CMK (cell line): ENCODE data around the gene PKNOX2.

Source experiments
- DNase-seq: peaks from one replicate; pipeline ENCODE4 v3.0.0-alpha.2; 2010; ENCODE audit warnings: low read depth

The PKNOX2 gene

DNA sequence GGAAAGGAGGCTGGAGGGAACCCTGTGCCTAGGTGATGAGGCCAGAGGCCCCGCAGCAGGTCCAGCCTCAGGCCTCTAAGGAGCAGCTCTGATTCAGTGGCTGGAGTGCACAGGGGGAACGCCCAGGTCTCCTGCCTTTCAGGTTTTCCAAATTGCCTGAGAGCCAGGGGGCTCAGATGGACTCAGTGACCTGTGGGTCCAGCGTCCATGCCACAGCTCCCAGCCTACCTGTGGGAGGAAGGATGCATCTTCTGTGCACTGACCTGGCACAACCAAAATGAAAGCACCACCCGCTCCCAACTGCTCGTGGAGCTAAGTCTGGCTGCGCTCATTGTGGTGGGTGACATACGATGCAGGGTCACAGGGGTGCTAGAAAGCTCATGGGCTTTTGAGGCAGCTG, 248.7 kb downstream of the PKNOX2 start:
- DNase-seq: no peak

DNA sequence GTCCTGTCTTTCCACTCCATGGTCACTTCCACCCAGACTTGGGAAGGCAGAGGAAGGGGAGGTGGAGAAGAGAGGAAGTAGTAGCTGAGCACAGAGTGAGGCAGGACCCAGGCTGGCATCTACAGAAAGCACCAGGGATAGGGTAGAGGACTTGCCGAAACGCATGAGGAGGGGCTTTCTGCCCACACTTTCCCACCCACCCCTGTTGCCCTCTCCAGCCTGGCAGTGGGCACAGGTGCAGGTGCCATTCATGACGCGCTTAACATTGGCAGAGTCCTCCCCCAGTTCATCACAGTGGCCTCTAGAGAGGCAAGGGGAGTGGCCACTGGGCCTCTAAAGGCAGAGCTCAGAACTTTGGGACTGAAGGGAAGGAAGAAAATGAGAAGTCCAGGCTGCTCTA, 249.6 kb downstream of the PKNOX2 start:
- DNase-seq: no peak

DNA sequence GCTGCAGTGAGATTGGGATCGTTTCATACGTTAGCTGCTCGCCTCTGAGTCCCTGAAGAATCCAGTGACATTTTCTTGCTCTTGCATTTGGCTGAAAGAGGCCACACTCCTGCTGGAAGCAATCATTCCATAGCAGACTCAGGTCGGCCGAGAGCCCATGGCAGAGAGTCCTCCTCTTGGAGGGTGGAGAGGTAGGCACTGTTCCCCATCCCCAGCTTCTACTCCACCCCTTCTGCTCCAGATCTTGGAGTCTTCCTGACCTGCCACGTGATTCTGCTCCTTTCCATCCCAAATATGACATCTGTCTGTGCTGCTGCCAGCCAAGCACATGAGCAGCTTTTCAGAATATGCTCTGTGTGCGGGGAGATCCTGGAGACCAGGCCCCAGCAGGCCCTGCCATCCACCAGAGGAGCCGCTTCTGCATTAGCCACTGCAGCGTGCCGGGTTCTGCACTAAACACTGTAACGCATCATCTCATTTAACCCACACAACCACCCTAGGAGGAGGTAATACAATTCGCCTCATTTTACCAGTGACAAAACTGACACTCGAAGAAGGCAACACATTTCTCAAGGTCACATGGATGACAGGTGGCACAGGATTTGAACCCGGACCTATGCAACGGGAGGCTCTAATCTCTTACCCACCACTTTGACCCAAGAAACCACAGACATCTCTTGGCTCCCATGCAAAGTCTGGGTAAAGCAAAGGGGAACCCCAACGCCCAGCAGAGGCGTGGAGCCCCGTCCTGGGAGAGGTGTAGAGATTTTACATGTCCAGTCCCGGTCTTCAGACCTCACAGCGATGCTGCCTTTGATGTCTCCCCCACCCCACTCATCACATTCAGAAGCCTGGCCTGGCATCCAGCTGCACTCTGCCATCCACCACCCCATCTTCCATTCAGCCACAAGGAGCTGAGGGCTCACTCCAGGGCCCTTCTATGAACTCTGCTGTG, 252.7 kb downstream of the PKNOX2 start:
- no peak for DNase-seq

DNA sequence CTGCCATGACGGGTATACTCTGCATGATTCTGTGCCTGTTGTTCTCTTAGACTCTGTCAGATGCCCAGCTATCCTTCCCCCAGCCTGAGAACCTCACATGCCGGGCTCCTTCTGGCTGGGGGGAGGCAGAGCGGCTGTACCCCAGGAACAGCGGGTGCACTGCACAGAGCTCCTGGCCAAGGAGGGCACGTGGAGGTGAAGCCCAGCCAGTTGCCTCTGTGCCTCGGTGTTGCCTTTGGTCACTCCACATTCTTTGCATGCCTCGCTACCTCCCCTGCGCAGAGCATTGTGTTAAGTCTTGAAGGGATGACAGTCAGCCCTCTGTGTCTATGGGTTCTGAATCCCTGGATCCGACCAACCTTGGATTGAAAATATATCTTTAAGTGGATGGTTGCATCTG, 253.8 kb downstream of the PKNOX2 start:
- no peak for DNase-seq

DNA sequence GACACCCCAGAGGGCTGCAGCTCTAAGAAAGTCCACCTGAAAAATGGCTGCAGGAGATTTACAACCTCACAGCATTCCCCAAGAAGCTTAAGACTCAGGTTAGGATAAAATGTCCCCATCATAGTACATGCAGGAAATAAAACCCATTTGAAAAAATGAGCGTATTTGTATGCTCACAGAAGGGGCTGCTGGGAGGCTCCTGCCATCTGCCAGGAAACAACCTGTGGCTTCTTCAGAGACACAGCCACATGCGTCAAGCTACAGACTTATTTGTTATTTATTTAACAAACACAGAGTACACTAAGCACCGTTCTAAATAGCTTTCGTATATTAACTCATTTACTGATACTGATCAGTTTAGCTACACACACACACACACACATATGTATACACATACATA, 258.1 kb downstream of the PKNOX2 start:
- no peak for DNase-seq

DNA sequence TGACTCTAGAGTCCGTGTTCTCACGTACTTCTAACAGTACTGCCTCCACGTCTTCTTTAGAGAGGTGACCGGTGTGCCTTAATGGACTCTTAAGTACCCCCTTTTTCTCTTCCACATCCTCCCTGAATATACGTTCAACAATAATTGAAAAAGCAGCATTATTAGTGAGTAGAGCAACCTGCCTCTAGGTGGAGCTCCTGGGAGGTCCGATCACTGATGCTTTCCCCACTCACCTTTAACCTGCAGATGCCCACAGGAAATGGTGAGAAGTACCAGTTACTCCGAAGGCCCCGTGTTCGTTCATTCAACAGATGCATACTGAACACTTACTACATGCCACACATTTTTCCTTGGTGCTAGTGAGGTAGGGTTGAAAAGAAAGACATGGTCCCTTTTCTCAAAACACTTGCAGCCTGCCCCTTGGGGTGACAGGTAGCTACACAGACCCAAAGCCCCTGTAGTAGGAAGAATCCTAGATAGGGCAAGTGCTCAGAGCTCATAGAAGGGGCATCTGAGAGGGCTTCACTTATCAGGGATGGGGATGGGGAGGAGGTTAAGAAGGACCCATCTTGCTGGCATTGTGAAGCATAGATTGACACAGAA, 258.8 kb downstream of the PKNOX2 start:
- no peak for DNase-seq

DNA sequence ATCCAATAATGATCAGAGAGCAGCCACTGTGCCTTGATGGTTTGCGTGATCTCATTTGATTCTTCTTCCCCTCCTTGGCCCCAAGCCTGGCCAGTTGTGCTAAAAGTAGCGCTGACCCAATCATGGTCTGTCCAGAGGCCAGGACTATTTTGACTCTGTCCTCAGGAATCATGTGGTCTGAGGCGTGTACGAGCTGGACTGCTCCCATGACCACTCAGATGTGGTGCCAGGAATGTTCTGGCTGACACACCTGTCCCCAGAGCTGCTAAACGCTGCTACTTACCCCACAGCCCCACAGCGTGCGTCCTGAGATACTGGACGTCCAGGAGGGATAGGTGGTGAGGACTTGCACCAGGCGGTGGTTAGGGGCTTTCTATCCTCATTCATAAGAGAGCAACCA, 261.1 kb downstream of the PKNOX2 start:
- DNase-seq: no peak

DNA sequence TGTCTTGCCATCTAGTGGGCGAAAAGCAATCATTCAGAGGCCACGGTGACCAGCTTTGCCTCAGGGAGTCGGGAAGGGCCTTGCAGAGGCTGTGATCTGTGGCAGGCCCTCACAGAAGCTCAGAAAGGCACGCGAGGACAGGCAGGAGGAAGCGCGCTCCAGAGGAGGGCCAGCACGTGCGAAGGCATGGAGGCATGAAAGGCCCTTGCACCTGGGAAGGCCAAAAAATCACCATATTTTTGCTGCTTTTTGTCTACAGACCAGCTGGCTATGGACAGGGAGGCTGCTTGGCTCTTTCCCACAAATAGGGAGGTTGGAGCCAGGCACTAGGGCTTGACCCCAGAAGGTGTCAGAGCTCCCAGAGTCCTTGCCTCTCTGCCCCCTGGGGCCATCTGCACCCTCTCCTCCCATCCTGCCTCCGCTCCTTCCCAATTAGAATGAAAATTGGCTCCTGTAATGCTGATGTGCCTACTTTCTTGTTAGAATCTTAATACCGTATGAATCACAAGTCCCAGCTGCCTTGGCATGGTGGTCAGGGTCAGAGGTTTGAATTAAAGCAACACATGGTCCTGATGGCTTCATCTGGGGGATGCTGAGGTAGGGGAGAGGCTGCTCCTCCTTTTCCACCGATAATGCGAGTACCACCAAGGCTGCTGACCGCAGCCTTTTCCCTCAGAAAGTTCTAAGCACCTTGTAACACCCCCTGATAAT, 262.4 kb downstream of the PKNOX2 start:
- DNase-seq: no peak

DNA sequence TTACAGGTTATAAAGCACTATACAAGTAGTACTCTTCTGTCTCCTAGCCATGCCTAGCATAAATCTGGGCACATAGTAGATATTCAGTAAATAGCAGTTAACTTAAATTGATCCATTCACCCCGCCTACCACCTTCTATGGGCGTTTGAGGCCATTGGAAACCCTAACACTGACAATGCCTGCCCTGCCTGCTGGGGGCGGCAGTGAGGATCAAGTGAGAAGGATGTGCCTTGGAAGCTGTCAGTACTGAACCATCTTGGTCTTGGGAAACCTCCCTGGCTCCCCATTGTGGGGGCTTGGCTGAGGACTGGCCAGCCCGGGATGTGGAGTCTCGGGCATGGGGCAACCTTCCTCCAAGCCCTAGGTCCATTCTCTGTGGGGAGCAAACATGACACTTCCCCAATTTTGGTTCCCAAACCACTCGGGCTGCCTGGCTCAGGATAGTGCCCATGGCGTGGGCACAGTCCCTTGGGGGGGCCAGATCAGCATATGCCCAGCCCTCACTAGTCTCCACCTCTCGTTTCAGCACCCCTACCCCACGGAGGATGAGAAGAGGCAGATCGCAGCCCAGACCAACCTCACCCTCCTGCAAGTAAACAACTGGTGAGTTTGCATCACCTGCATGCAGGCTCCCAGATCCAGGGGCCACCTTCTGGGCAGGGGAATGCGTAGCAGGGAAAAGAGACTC, 264.1 kb downstream of the PKNOX2 start:
- DNase-seq: no peak

DNA sequence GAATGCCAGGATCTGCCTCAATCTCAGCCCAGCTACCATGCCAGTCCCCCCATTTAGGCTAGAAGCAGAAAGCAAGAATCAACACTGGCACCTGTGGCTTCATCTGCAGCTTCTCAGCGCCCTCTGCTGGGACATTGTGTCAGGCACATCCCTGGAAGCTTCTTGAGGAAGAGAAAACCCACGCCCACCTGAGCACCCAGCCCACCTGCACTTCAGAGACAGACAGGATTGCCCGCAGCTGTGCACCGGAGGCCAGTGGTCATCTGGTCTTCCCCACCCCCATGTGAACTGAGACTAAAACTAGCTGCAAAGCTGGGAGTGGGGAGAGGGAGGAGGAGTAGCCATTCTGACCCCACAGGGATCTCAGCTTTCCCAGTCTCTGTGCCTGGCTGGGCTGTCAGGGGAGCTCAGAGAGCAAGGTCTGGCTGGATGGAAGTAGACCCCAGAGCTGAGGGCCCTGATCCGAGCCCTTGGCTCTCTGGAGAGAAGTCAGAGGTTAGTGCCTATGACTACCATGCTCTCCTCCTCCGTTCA, 264.7 kb downstream of the PKNOX2 start:
- DNase-seq: peak; percentile 21

DNA sequence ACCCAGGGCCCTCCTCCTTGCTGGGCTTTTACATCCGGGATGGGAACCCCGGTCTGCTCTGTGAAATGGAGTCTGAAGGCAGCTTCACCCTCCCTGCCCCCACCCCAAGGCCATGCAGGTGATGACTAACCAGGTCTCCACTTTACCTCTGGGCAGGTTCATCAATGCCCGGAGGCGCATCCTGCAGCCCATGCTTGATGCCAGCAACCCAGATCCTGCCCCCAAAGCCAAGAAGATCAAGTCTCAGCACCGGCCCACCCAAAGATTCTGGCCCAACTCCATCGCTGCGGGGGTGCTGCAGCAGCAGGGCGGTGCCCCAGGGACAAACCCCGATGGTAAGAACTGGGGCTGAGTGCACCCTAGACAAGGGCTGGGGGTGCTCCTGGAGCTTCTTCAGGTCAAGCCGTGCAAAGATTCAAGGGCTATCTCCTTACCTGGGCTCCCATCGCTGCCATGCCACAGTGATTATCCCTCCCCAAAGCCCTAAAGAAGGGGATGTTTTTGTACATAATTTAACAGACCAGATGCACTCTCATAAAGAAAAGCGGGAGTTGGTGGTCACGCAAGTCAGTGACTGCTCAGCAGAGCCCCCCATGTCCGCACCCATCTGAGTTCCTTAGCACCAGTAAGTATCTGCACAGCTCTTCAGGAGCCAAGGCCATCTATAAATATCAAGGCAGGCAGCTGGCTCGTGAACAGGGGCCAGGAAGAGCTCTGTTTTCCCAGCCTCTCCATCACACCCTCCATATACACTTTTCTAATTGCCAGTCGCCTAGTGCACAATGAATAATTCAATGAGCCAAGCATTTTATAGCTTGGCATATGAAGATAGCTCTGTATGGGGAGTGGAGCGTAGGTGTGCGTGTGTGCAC, 265.5 kb downstream of the PKNOX2 start:
- no peak for DNase-seq

DNA sequence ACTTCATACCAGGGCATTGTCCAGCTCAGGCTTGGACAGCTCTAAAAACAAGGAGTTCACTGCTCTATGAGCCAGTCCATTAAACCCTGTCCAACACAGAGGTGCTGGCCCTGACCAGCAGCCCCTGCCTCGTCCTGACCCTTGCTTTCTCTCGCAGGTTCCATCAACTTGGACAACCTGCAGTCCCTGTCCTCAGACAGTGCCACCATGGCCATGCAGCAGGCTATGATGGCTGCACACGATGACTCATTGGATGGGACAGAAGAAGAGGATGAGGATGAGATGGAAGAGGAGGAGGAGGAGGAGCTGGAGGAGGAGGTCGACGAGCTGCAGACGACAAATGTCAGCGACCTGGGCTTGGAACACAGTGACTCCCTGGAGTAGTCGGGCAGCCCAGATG, 266.5 kb downstream of the PKNOX2 start:
- no peak for DNase-seq

DNA sequence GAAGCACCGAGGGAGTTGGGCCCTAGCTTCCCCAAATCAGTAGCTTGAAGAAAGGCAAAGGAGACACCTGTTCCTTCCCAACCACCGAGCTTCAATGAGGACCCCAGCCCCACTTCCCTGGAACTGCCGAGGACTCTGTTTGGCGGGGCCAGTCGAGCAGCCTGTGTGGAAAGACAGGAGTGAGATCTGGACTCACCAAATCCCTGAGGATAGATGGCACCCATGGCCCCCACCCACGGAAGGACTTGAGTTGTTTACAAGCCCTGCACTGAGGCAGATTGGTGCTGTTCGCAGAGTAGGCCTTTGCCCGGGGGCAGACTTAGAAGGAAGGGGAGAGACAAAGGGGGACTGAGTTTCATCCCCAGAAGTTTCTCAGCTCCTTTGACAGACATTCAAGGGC, 266.9 kb downstream of the PKNOX2 start:
- DNase-seq: no peak

DNA sequence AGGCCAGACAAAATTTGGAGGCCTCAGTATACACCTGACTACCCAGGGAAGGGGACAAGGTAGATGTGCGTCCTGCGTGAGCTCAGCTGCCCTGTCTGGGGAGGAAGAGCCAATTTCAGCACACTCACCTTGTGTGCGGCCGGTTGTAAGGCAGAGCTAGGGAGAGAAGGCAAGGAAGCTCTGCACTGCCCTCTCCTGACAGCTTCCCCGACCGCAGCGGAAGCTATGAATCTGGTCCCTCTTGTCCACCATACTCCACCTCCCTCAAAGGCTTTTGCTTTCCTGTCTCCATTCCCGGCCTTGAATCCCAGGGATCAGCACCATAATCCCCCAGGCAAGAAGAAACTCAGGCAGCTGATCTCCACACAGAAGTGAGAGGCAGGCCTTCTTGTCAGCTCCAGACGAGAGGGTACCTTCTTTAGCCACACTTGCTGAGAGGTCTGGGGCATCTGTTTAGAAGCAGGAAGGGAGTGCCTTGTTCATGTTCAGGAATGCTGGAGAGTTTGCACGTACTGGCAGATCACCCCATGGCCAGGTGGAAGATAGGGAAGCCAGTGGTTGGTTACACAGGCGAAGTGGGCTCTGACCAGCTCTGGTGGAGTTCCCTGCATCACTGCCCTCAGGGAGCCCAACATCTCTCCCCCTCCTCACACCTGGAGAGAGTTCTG, 269.0 kb downstream of the PKNOX2 start:
- peak; percentile 12 for DNase-seq

DNA sequence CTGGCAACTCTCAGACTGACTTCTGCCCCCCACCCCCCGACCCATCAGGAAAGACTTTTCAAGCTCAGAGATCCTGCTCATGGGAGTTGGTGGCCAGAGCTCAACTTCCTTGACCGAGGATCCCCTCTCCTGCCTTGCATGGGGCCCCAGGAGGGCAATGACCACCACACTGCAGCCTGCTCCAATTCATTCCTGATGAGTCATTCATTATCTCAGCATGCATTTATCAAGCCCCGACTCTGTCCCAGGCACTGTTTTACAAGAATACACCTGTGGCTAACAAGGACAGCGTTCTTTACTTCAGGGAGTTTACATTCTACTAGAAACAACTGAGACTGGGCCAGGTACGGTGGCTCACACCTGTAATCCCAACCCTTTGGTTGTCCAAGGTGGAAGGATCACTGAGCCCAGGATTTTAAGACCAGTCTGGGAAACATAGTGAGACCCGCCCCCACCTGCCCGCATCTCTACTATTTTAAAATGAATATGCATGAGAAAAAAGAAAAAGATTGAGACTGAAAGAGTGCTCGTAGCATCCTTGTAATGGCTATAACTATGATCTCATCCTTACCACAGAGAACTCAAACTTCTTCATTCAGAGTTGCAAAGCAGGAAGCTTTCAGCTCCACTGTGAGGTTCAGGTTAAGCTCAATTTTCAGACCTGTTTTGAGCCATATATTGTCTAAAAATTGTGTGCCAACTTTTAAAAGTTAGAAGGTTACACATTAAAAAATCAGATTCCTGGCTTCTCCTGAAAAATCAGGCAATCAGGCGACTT, 271.1 kb downstream of the PKNOX2 start:
- no peak for DNase-seq

DNA sequence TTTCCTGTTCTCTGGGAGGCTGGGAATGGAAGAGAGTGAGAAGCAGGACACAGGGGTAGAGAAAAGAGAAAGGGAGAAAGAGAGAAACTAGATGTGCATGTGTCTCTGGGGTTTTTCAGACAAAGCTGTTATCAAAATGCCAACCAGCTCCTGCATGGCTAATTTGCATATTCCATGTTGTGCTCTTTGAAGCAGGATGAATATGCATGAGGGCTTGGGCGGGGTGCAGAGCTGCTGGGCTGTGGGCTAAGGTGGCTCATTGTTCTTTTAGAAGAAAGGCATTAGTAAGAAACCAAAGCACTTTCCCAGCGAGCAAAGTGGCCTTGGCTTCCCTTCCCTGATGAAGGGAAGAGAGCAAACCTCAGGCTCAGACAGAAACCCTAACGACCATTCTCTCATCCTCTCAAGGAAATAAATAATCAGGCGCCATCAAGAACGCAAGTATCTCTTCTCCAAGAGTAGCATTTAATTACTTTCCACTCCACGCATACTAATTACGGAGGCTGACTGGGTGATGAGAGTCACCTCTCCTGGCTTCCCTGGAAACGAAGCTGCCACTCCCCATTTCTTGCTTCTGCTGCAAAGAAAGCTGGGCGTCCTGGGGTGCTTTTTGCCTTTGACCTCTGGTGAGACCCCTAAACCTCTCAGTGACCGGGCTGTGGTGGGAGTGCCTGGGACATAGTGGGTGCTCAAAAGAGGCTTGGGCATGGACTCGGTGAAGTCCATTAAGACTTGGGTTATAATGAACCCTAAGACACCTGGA, 277.3 kb downstream of the PKNOX2 start:
- no peak for DNase-seq

DNA sequence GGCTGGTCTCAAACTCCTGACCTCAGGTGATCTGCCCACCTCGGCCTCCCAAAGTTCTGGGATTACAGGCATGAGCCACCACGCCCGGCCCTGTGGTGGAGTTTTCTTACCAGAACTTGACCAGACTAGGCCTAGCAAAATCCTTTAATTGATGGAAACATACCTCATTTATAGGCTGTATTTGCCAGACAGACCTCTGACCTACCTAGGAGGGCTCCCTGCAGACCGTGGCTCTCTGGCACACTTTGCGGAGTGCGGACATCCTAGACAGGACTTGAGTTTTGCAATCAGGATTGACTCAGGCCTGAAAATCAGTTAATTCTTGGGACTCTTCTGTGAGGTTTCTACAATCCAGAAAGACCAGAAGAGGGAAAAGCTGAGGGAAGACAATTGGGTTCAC, 278.4 kb downstream of the PKNOX2 start:
- DNase-seq: no peak

DNA sequence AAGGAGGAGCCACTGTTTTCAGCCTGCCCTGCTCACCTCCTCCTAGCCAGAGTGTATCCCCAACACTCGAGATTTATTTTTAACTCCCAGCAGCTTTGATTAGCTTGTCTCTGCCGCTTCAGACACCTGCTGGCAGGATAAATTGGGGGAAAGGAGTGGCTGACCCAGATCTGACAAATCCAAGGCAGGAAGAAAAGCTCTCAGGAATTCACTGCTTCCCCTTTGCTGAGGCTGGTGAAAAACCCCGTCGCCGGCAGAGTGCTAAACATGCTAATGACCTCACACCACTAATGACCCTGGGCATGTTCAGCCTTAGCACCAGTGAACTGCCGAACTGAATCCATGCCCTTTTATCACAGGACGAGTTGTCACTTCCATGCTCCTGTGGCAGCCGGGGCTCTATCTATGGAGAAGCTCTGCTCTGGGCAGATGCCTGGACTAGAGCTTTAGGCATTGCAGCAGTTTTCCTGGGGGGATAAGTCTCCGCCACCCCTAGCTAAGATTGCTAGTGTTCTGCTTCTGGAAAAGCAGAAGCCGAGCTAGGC, 279.3 kb downstream of the PKNOX2 start:
- no peak for DNase-seq

DNA sequence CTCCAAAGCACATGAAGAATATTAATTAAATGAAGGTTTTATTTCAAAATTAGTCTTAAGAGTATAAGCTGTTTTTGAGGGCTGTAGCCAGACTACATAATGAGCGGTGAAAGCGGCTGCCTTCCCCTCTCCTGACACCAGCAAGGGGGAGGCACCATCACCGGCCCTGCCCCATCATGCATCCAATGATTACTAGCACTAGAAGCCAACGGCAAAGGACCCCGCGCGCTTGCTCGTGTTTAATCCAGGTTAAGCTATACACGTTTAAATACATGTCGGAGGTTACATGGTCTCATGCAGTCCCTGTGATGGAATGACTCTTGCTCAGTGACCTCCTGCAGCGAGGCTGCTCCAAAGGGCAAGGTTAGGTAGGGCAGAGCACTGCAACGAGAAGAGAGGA, 281.2 kb downstream of the PKNOX2 start:
- no peak for DNase-seq
